Measurements from ENCODE around the gene CASK. TPM values are rescaled to one million over a fixed set of nuclear protein-coding genes. Genes with fewer than 3 reads are reported as not detected.

The CASK gene
- 24.7 and 30.7 TPM in 2 replicates for total RNA-seq (2012; rRNA removed)

DNA sequence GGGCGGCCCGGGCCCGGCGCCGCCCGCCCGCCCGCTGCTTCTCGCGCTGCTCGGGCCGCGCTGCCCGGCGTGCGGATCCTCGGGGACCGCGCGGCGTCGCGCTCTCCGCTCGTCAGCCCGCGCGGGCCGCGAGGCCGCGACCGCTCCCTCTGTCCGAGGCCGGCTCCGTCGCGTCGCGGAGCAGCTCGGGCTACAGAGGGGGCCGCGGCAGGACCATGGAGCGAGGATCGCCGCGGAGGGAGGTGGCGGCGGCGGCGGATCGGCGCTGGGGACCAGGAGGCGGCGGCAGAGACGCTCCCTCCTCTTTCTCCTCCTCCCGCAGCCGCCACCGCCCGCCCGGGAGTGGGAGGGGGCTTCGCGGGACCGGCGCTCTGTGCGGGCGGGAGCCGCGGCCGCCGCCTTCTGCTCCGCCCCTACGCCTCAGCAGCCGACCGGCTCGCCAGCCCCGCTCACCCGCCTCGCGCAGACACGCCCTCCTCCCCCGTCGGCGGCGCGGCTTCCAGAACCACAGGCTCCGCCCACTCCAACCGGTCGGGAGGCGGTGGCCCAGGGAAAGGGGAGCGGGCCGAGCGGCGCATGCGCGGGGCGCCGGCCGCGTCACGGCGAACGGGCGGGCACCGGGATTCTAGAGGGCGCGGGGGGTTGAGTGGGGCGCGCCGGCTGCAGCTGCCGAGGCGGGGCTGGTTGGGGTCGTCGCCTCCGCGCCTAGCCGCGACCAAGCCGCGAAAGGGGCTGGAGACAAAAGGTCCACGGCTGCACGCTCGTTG lies at the start of gene CASK:
CASK (minus strand) TSS at position 344 of the 767 bp plus-strand sequence. CDS start 566 bp downstream, outside the sequence.
- peak within 1 kb of the TSS; percentile 84 for H3K4me3 ChIP-seq (ENCODE audit: low read length)
- H3K27me3 ChIP-seq (ENCODE audit: control insufficient read depth, insufficient read depth, low read length) = peaks cover 8% of the 10 kb centered on the region

DNA sequence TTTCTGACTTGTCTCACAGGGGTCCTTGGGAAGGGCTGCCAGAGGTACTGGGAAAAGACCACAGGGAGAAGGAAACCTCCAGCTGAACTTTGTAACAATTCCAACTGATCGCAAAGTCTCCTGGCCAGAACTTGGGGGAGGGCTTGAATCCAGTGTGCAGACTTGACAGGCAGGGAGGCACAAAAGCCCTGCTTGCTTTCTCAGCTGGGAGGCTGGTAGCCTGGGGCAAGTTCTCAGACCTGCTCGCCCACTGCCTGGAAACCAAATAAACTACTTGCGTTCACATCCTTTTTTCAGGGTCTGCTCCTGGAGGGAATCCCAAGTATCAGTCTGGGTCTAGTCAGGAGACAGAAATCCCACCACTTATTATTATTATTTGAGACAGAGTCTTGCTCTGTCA lies 48.0 kb upstream of the CASK start:
- Histone ChIP-seq H3K9me3 (replicated peaks; ENCODE audit: low read length) (no peaks in the 10 kb centered on the region), H3K4me3 (ENCODE audit: low read length) (no peak overlapping the region), H3K27me3 (ENCODE audit: control insufficient read depth, insufficient read depth, low read length) (no peaks in the 10 kb centered on the region), H3K9ac (ENCODE audit: low read depth, low read length) (no peak overlapping the region), H3K36me3 (ENCODE audit: insufficient read depth, low read length) (no peaks in the 10 kb centered on the region), H3K4me1 (ENCODE audit: control insufficient read depth, insufficient read depth, low read length) (no peaks in the 10 kb centered on the region), H3K4me2 (ENCODE audit: low read length) (no peak overlapping the region)

More for the DNA sequence above, at the start of gene CASK:
- no peaks in the 10 kb centered on the region for H3K4me1 ChIP-seq (ENCODE audit: control insufficient read depth, insufficient read depth, low read length)
- peak within 1 kb of the TSS; percentile 76 for H3K9ac ChIP-seq (ENCODE audit: low read depth, low read length)
- H3K9me3 ChIP-seq (replicated peaks; ENCODE audit: low read length) = no peaks in the 10 kb centered on the region
- H3K4me2 ChIP-seq (ENCODE audit: low read length) = peak within 1 kb of the TSS; percentile 88
- no peaks in the 10 kb centered on the region for H3K36me3 ChIP-seq (ENCODE audit: insufficient read depth, low read length)

- H3K4me1 ChIP-seq (ENCODE audit: control insufficient read depth, insufficient read depth, low read length) = no peaks in the 10 kb centered on the region
- no peaks in the 10 kb centered on the region for H3K36me3 ChIP-seq (ENCODE audit: insufficient read depth, low read length)
- no peak overlapping the region for H3K4me3 ChIP-seq (ENCODE audit: low read length)
- H3K9me3 ChIP-seq (replicated peaks; ENCODE audit: low read length) = no peaks in the 10 kb centered on the region
- no peak overlapping the region for H3K4me2 ChIP-seq (ENCODE audit: low read length)
- no peaks in the 10 kb centered on the region for H3K27me3 ChIP-seq (ENCODE audit: control insufficient read depth, insufficient read depth, low read length)
- H3K9ac ChIP-seq (ENCODE audit: low read depth, low read length) = no peak overlapping the region
Measured at GRCh38 chrX:41970419-41970818, 47.1 kb upstream of the CASK start.

- no peak overlapping the region for H3K4me2 ChIP-seq (ENCODE audit: low read length)
- no peak overlapping the region for H3K9ac ChIP-seq (ENCODE audit: low read depth, low read length)
- no peaks in the 10 kb centered on the region for H3K27me3 ChIP-seq (ENCODE audit: control insufficient read depth, insufficient read depth, low read length)
- H3K4me1 ChIP-seq (ENCODE audit: control insufficient read depth, insufficient read depth, low read length) = no peaks in the 10 kb centered on the region
- H3K4me3 ChIP-seq (ENCODE audit: low read length) = no peak overlapping the region
- H3K36me3 ChIP-seq (ENCODE audit: insufficient read depth, low read length) = no peaks in the 10 kb centered on the region
- no peaks in the 10 kb centered on the region for H3K9me3 ChIP-seq (replicated peaks; ENCODE audit: low read length)
Measured at GRCh38 chrX:41963348-41963747, 40.0 kb upstream of the CASK start.

GRCh38 chrX:41960142-41960541 lies 36.8 kb upstream of the CASK start:
- Histone ChIP-seq H3K9ac (ENCODE audit: low read depth, low read length) (no peak overlapping the region), H3K27me3 (ENCODE audit: control insufficient read depth, insufficient read depth, low read length) (peaks cover 2% of the 10 kb centered on the region), H3K36me3 (ENCODE audit: insufficient read depth, low read length) (no peaks in the 10 kb centered on the region)

DNA sequence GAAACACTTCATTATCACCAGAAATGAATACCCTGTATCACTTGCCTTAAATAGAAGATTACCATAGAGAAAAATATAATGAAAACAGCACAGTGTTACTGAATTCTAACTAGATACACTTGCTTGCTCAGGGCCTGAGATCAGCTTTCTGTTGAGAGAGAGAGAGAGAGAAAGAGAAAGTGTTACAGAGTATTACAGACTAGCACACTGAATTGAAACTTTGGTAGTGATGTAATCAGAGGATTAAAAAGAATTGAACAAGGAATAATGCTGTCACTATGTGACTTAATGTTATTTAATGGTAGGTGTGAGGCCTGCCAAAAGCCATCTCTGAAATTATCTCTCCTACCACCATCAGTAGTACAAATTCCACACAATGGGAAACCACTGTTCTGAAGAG lies 35.5 kb upstream of the CASK start:
- no peak overlapping the region for H3K4me3 ChIP-seq (ENCODE audit: low read length)
- H3K27me3 ChIP-seq (ENCODE audit: control insufficient read depth, insufficient read depth, low read length) = peaks cover 2% of the 10 kb centered on the region
- H3K9ac ChIP-seq (ENCODE audit: low read depth, low read length) = no peak overlapping the region
- H3K4me2 ChIP-seq (ENCODE audit: low read length) = no peak overlapping the region
- H3K36me3 ChIP-seq (ENCODE audit: insufficient read depth, low read length) = no peaks in the 10 kb centered on the region
- H3K9me3 ChIP-seq (replicated peaks; ENCODE audit: low read length) = no peaks in the 10 kb centered on the region
- H3K4me1 ChIP-seq (ENCODE audit: control insufficient read depth, insufficient read depth, low read length) = no peaks in the 10 kb centered on the region

More at GRCh38 chrX:41960142-41960541, 36.8 kb upstream of the CASK start:
- H3K4me3 ChIP-seq (ENCODE audit: low read length) = no peak overlapping the region
- H3K4me1 ChIP-seq (ENCODE audit: control insufficient read depth, insufficient read depth, low read length) = no peaks in the 10 kb centered on the region
- no peak overlapping the region for H3K4me2 ChIP-seq (ENCODE audit: low read length)
- no peaks in the 10 kb centered on the region for H3K9me3 ChIP-seq (replicated peaks; ENCODE audit: low read length)

DNA sequence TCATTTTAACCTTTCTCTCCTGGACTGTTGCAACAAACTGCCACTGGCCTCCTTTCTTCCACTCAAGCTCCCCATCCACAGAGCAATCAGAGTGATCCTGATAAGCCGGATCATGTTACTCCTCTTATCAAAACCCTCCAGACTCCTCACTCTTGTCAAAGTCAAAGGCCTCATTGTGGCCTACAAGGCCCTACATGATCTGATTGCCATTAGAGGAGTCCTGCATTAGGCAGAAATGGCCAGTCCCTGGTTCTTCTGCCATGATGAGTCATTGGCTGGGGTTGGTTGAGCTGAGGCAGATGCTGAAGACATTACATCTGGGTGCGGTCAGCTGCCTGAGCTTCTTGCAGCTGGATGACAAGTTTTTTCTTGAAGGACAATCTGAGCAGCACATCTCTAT lies 32.7 kb upstream of the CASK start:
- Histone ChIP-seq H3K4me3 (ENCODE audit: low read length) (no peak overlapping the region), H3K36me3 (ENCODE audit: insufficient read depth, low read length) (no peaks in the 10 kb centered on the region), H3K4me1 (ENCODE audit: control insufficient read depth, insufficient read depth, low read length) (no peaks in the 10 kb centered on the region), H3K9ac (ENCODE audit: low read depth, low read length) (no peak overlapping the region), H3K27me3 (ENCODE audit: control insufficient read depth, insufficient read depth, low read length) (peaks cover 2% of the 10 kb centered on the region), H3K4me2 (ENCODE audit: low read length) (no peak overlapping the region), H3K9me3 (replicated peaks; ENCODE audit: low read length) (no peaks in the 10 kb centered on the region)

GRCh38 chrX:41952102-41952501 lies 28.7 kb upstream of the CASK start:
- H3K9ac ChIP-seq (ENCODE audit: low read depth, low read length) = no peak overlapping the region
- H3K4me2 ChIP-seq (ENCODE audit: low read length) = no peak overlapping the region
- no peaks in the 10 kb centered on the region for H3K9me3 ChIP-seq (replicated peaks; ENCODE audit: low read length)
- H3K27me3 ChIP-seq (ENCODE audit: control insufficient read depth, insufficient read depth, low read length) = peaks cover 6% of the 10 kb centered on the region
- no peaks in the 10 kb centered on the region for H3K4me1 ChIP-seq (ENCODE audit: control insufficient read depth, insufficient read depth, low read length)
- H3K4me3 ChIP-seq (ENCODE audit: low read length) = no peak overlapping the region
- no peaks in the 10 kb centered on the region for H3K36me3 ChIP-seq (ENCODE audit: insufficient read depth, low read length)

- H3K27me3 ChIP-seq (ENCODE audit: control insufficient read depth, insufficient read depth, low read length) = peaks cover 7% of the 10 kb centered on the region
- no peak overlapping the region for H3K4me3 ChIP-seq (ENCODE audit: low read length)
- H3K9me3 ChIP-seq (replicated peaks; ENCODE audit: low read length) = no peaks in the 10 kb centered on the region
- no peaks in the 10 kb centered on the region for H3K4me1 ChIP-seq (ENCODE audit: control insufficient read depth, insufficient read depth, low read length)
- no peak overlapping the region for H3K9ac ChIP-seq (ENCODE audit: low read depth, low read length)
- no peaks in the 10 kb centered on the region for H3K36me3 ChIP-seq (ENCODE audit: insufficient read depth, low read length)
- H3K4me2 ChIP-seq (ENCODE audit: low read length) = no peak overlapping the region
Measured at GRCh38 chrX:41946989-41947612, 23.7 kb upstream of the CASK start.

DNA sequence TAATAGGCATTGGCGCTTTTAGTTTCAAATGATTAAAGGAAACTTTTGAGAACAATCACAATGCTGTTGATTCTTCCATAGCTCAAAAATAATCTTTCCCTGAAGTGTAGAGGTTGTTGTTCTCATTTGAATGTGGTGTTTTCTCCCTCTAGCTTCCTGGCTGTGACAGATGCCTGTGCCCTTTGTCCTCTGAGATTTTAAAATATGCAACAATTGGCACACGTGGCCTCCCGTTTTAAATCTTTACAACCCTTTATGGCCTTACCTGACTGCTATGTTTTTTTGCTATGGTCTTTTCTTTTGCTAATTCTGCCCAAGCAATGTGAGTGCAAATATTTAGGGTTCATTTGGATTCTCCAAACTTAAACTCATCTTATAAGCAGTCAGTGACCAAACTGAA lies 22.9 kb upstream of the CASK start:
- no peak overlapping the region for H3K4me3 ChIP-seq (ENCODE audit: low read length)
- H3K9ac ChIP-seq (ENCODE audit: low read depth, low read length) = no peak overlapping the region
- no peaks in the 10 kb centered on the region for H3K9me3 ChIP-seq (replicated peaks; ENCODE audit: low read length)
- H3K36me3 ChIP-seq (ENCODE audit: insufficient read depth, low read length) = no peaks in the 10 kb centered on the region
- peaks cover 12% of the 10 kb centered on the region for H3K27me3 ChIP-seq (ENCODE audit: control insufficient read depth, insufficient read depth, low read length)
- H3K4me1 ChIP-seq (ENCODE audit: control insufficient read depth, insufficient read depth, low read length) = no peaks in the 10 kb centered on the region
- H3K4me2 ChIP-seq (ENCODE audit: low read length) = no peak overlapping the region

- Histone ChIP-seq H3K9me3 (replicated peaks; ENCODE audit: low read length) (no peaks in the 10 kb centered on the region), H3K4me2 (ENCODE audit: low read length) (no peak overlapping the region), H3K4me3 (ENCODE audit: low read length) (no peak overlapping the region), H3K27me3 (ENCODE audit: control insufficient read depth, insufficient read depth, low read length) (peaks cover 2% of the 10 kb centered on the region), H3K36me3 (ENCODE audit: insufficient read depth, low read length) (no peaks in the 10 kb centered on the region), H3K9ac (ENCODE audit: low read depth, low read length) (no peak overlapping the region), H3K4me1 (ENCODE audit: control insufficient read depth, insufficient read depth, low read length) (no peaks in the 10 kb centered on the region)
Measured at GRCh38 chrX:41935832-41936231, 12.5 kb upstream of the CASK start.

- Histone ChIP-seq H3K9me3 (replicated peaks; ENCODE audit: low read length) (no peaks in the 10 kb centered on the region), H3K4me3 (ENCODE audit: low read length) (no peak overlapping the region), H3K9ac (ENCODE audit: low read depth, low read length) (no peak overlapping the region), H3K27me3 (ENCODE audit: control insufficient read depth, insufficient read depth, low read length) (peaks cover 11% of the 10 kb centered on the region), H3K4me2 (ENCODE audit: low read length) (no peak overlapping the region), H3K36me3 (ENCODE audit: insufficient read depth, low read length) (no peaks in the 10 kb centered on the region), H3K4me1 (ENCODE audit: control insufficient read depth, insufficient read depth, low read length) (no peaks in the 10 kb centered on the region)
Measured at GRCh38 chrX:41933546-41933945, 10.2 kb upstream of the CASK start.
